HG03135 (cell line): Measurements from ENCODE around the gene RPS6KA2.
A peak's percentile ranks its signal among the peaks of the same experiment; 100 is the strongest.
"Not testable (repeated sequence)": the region's sequence is repeated elsewhere in the genome, so short reads cannot be mapped to it uniquely, and the experiment has no call there.

Experiments
- ATAC-seq: cut with Tn5 transposase; IDR thresholded peaks from one replicate; pipeline ENCODE4 v1.9.1; 2021; ENCODE audit warnings: mild to moderate bottlenecking, moderate library complexity; ENCODE audit not compliant: unreplicated experiment

The RPS6KA2 gene

DNA sequence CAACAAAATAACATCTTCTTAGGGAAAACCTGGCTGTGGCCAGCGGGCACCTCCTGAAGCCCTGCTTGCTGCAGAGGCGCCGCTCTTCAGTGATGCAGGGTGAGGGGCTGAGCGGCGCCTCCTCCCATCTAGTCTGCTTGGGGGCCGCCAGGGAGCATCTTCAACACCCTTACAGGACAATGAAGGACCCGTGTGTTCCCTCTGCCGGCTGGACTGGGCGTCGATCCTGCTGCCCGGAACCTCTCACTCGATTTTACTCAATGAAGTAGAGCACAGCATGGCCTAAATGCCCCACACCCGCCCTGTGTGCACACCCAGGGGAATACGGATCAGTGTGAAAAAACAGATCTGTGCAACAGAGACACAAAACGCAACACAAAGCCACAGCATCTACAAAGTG is 215.8 kb downstream of the RPS6KA2 start:
- no peak for ATAC-seq

GRCh38 chr6:166410426-166410935 is 216.6 kb downstream of the RPS6KA2 start:
- no peak for ATAC-seq

GRCh38 chr6:166408936-166409755 is 217.9 kb downstream of the RPS6KA2 start:
- ATAC-seq, result no peak

DNA sequence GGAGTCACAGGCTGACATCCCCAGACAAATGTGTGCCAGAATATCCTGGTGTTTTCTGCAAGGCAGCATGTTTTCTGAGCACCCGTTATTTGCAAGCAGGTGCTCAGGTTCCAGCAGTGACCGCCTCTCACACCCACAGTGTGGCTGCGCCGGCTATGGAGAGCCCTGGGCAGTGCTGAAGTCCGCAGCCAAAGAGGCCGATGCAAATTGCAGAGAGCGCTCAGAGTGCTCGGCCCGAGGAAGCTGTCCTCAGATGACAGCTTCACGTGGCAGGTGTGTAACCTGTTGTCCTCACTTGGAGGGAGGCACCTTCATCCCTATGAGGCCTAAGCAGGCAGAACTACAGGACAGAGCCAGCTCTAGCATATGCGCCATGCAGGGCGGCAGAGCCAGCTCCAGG is 220.9 kb downstream of the RPS6KA2 start:
- no peak for ATAC-seq

GRCh38 chr6:166405386-166405785 is 221.7 kb downstream of the RPS6KA2 start:
- ATAC-seq, result no peak

GRCh38 chr6:166402582-166403277 is 224.3 kb downstream of the RPS6KA2 start:
- no peak for ATAC-seq

GRCh38 chr6:166400649-166401250 is 226.3 kb downstream of the RPS6KA2 start:
- peak; percentile 61 for ATAC-seq

DNA sequence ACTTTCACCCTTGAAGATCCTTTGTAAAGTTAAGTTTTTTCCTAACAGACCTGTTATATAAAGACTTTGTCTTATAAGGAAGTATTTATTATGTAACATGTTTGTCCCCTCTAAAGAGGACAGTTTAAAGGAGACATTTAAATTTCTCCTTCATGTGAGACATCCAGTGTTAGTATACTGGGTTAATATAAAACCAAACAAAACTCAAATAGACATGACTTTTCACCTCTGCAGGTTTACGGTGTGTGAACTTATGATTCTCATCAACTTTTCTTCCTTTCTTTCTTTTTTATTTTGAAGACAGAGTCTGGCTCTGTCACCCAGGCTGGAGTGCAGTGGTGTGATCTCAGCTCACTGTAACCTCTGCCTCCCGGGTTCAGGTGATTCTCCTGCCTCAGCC is 226.9 kb downstream of the RPS6KA2 start:
- ATAC-seq, result no peak

- ATAC-seq, result no peak
Observed at GRCh38 chr6:166398348-166398747, 228.7 kb downstream of the RPS6KA2 start.

- ATAC-seq, result no peak
Observed at GRCh38 chr6:166397849-166398248, 229.2 kb downstream of the RPS6KA2 start.

DNA sequence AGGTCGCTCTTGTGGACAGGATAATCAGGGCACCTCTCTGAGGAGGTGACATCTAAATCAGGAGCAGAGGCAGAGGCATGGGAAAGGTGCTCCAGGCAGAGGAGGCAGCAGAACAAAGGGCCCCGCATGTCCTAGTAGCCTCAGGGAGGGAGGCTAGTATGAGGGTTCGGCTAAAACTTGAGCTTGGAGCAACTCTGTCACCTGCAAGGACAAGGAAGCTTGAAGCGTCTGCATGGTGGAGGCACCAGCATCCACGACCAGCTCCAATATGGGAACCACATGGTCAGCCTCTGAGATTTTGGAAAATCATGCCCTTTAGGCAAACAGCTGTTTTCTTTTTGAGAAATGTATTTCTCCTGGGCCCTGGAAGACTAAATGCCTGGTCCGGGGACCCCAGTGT is 231.3 kb downstream of the RPS6KA2 start:
- no peak for ATAC-seq

- no peak for ATAC-seq
Observed at GRCh38 chr6:166395351-166395750, 231.7 kb downstream of the RPS6KA2 start.

- ATAC-seq, result no peak
Observed at GRCh38 chr6:166394036-166394892, 232.8 kb downstream of the RPS6KA2 start.

DNA sequence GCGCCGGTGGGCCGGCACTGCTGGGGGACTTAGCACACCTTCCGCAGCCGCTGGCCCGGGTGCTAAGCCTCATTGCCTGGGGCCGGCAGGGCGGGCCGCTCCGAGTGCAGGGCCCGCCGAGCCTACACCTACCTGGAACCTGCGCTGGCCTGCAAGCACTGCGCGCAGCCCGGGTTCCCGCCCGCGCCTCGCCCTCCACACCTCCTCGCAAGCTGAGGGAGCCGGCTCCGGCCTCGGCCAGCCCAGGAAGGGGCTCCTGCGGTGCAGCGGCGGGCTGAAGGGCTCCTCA is 233.6 kb downstream of the RPS6KA2 start:
- no peak for ATAC-seq

DNA sequence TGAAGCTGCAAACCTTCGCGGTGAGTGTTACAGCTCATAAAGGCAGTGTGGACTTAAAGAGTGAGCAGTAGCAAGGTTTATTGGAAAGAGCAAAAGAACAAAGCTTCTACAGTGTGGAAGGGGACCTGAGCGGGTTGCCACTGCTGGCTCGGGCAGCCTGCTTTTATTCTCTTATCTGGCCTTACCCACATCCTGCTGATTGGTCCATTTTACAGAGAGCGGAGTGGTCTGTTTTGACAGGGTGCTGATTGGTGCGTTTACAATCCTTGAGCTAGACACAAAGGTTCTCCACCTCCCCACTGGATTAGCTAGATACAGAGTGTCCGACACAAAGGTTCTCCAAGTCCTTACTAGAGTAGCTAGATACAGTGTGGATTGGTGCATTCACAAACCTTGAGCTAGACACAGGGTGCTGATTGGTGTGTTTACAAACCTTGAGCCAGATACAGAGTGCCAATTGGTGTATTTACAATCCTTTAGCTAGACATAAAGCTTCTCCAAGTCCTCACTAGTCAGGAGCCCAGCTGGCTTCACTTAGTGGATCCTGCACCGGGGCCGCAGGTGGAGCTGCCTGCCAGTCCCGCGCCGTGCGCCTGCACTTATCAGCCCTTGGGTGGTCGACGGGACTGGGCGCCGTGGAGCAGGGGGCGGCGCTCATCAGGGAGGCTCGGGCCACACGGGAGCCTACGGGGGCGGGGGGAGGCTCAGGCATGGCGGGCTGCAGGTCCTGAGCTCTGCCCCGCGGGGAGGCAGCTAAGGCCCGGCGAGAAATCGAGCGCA is 234.1 kb downstream of the RPS6KA2 start:
- not testable (repeated sequence) for ATAC-seq

DNA sequence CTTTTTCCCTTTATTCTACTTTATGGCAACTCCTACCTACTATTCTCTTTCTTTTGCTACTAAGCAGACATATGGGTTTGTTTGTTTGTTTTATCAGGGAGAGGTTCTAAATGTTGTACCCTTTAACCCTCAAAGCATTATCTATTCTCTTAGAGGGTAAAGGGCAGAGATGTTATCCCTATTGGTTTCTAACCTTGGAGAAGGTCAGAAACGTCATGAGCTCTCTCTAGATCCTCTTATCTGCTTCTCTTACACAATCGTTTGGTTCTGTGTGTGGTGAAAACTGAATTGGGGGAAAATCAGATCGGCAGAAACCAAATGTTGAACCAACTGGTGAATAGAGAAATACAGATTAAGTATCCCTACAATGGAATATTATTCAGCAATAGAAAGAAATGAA is 237.9 kb downstream of the RPS6KA2 start:
- no peak for ATAC-seq

DNA sequence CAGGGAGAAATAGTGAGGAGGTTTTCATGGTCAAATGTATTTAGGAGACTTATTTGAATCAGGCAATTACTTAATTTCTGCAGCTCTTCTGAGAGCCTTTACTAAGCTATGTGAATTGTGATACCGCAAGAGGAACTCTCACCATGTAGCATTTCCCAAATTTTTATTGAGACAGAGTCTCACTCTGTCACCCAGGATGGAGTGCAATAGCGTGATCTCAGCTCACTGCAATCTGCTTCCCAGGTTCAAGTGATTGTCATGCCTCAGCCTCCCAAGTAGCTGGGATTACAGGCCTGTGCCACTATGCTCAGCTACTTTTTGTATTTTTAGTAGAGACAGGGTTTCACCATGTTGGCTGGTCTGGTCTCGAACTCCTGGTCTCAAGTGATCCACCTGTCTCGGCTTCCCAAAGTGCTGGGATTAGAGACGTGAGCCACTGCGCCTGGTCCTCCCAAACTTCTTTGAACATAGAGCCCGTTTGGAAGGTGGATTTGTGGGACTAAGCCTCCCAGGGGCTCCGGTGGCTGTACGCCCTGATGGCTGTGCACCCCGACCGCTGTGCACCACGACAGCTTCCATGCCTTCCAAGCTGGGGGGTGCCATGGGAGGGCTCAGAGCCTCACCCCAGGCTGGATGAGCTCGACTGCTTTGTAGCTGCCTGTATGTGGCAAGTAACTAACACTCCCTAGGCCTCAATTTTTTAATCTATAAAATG is 238.6 kb downstream of the RPS6KA2 start:
- no peak for ATAC-seq

- no peak for ATAC-seq
Observed at GRCh38 chr6:166387642-166388289, 239.3 kb downstream of the RPS6KA2 start.

DNA sequence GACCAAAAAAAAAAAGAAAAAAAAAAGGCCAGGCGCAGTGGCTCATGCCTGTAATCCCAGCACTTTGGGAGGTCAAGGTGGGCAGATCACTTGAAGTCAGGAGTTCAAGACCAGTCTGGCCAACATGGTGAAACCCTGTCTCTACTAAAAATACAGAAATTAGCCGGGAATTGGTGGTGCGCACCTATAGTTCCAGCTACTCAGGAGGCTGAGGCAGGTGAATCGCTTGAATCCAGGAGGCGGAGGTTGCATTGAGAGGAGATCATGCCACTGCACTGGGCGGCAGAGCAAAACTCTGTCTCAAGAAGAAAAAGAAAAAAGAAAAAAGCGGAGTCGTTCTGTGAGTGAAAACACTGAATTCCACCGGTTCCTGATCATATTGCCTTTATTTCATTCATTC is 240.0 kb downstream of the RPS6KA2 start:
- ATAC-seq, result not testable (repeated sequence)
